GM18519 (cell line): Measurements from ENCODE around the gene AQP2.

ENCODE experiments used
- ATAC-seq: cut with Tn5 transposase; IDR thresholded peaks from one replicate; pipeline ENCODE4 v1.9.1; 2021; ENCODE audit warnings: mild to moderate bottlenecking, moderate library complexity; ENCODE audit not compliant: unreplicated experiment, low FRiP score

The AQP2 gene

GRCh38 chr12:49954863-49955830 lies 4.6 kb downstream of the AQP2 start:
- no peak for ATAC-seq

- ATAC-seq = no peak
Observed at GRCh38 chr12:49955899-49956662, 5.5 kb downstream of the AQP2 start.

GRCh38 chr12:49956663-49957569 lies 6.4 kb downstream of the AQP2 start:
- no peak for ATAC-seq

- ATAC-seq = no peak
Observed at GRCh38 chr12:49957570-49957967, 7.0 kb downstream of the AQP2 start.

- no peak for ATAC-seq
Observed at GRCh38 chr12:49959685-49960473, 9.3 kb downstream of the AQP2 start.

GRCh38 chr12:49960474-49961110 lies 10.1 kb downstream of the AQP2 start:
- ATAC-seq = no peak

- ATAC-seq = no peak
Observed at GRCh38 chr12:49961111-49961922, 10.8 kb downstream of the AQP2 start, which contains the start of gene AQP5. Gene AQP5 (plus strand): TSS chr12:49961872. CDS start chr12:49962018, 146 bp downstream.

- ATAC-seq = no peak
Observed at GRCh38 chr12:49961993-49962764, 11.6 kb downstream of the AQP2 start.

GRCh38 chr12:49962861-49963765 lies 12.6 kb downstream of the AQP2 start:
- ATAC-seq = no peak

- no peak for ATAC-seq
Observed at GRCh38 chr12:49963976-49964815, 13.7 kb downstream of the AQP2 start.

GRCh38 chr12:49964849-49965624 lies 14.5 kb downstream of the AQP2 start:
- ATAC-seq = no peak

GRCh38 chr12:49965836-49966235 lies 15.3 kb downstream of the AQP2 start:
- ATAC-seq = no peak

- no peak for ATAC-seq
Observed at GRCh38 chr12:49966511-49967041, 16.0 kb downstream of the AQP2 start.

GRCh38 chr12:49967042-49967776 lies 16.7 kb downstream of the AQP2 start:
- ATAC-seq = no peak
